Ishikawa (cell line): ENCODE results near the gene ADCY9.
A peak's percentile ranks its signal among the peaks of the same experiment; 100 is the strongest.

Source experiments
- CEBPB ChIP-seq: IDR thresholded peaks from 2 replicates; pipeline ENCODE4 v1.6.1; 2012
- CREB1 ChIP-seq: IDR thresholded peaks from 2 replicates; pipeline ENCODE4 v1.6.1; 2012; ENCODE audit warnings: low read depth
- EGR1 ChIP-seq: IDR thresholded peaks from 2 replicates; pipeline ENCODE4 v1.6.1; 2012
- EP300 ChIP-seq: IDR thresholded peaks from 2 replicates; pipeline ENCODE4 v1.6.1; 2012; ENCODE audit warnings: borderline replicate concordance
- FOXM1 ChIP-seq: IDR thresholded peaks from 2 replicates; pipeline ENCODE4 v1.6.1; 2012; ENCODE audit warnings: low read depth, borderline replicate concordance
- NFIC ChIP-seq: IDR thresholded peaks from 2 replicates; pipeline ENCODE4 v1.6.1; 2012
- RAD21 ChIP-seq: IDR thresholded peaks from 2 replicates; pipeline ENCODE4 v1.6.1; 2012; ENCODE audit warnings: low read depth
- REST ChIP-seq: IDR thresholded peaks from 2 replicates; pipeline ENCODE4 v1.6.1; 2012; ENCODE audit warnings: low read depth, mild to moderate bottlenecking
- TAF1 ChIP-seq: IDR thresholded peaks from 2 replicates; pipeline ENCODE4 v1.6.1; 2012; ENCODE audit warnings: low read depth, mild to moderate bottlenecking
- TCF12 ChIP-seq: IDR thresholded peaks from 2 replicates; pipeline ENCODE4 v1.6.1; 2012; ENCODE audit warnings: low read depth
- TEAD4 ChIP-seq: IDR thresholded peaks from 2 replicates; pipeline ENCODE4 v1.6.1; 2012
- YY1 ChIP-seq: IDR thresholded peaks from 2 replicates; pipeline ENCODE4 v1.6.1; 2012; ENCODE audit warnings: low read depth
- ZBTB7A ChIP-seq: IDR thresholded peaks from 2 replicates; pipeline ENCODE4 v1.6.1; 2012; ENCODE audit warnings: low read depth
- TF ChIP-seq, protein P1 (sequence below): IDR thresholded peaks from 2 replicates; pipeline ENCODE4 v1.6.1; 2012
- TF ChIP-seq, protein P2 (sequence below): IDR thresholded peaks from 2 replicates; pipeline ENCODE4 v1.6.1; 2012

Gene ADCY9

DNA sequence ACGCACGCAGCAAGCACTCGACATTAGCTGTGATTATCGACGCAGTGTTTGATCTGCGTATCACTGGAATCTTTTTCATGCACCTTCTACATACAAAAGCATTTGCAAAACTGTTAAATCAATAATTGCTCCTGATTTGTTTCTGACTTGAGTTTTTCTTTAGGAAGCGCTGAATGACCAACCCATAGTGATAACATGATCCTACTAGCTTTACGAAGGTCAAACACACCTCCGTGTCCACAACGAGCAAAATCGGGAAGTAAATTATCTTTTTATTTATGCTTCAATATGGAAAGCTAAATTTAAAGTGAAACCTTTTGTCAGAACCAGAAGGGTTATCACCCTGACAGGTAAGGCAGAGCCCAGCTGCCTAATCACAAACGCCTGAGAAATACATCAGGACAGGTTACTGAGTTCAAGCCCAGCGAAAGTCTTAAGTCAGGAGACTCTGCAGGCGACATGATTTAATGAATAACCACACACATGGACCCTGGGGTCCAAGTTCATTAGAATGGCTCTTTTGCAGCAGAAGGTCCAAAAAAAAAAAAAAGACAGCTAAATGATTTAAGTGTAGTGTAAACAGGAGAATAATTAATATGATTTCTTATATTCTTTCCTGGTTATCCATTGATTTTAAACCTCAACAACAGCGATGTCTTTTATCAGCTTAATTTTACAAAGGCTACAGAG is 104.2 kb downstream of the ADCY9 start:
- no peak for TF ChIP-seq NFIC
- no peak for TF ChIP-seq FOXM1
- no peak for TF ChIP-seq TEAD4
- no peak for TF ChIP-seq EP300
- TF ChIP-seq, protein P1, sequence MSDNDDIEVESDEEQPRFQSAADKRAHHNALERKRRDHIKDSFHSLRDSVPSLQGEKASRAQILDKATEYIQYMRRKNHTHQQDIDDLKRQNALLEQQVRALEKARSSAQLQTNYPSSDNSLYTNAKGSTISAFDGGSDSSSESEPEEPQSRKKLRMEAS, result no peak
- TF ChIP-seq CEBPB, result no peak
- TF ChIP-seq TCF12, result no peak
- no peak for TF ChIP-seq YY1
- TF ChIP-seq, protein P2, sequence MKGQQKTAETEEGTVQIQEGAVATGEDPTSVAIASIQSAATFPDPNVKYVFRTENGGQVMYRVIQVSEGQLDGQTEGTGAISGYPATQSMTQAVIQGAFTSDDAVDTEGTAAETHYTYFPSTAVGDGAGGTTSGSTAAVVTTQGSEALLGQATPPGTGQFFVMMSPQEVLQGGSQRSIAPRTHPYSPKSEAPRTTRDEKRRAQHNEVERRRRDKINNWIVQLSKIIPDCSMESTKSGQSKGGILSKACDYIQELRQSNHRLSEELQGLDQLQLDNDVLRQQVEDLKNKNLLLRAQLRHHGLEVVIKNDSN, result no peak
- TF ChIP-seq ZBTB7A, result no peak

GRCh38 chr16:4011225-4011939 is 104.9 kb downstream of the ADCY9 start:
- TF ChIP-seq NFIC (peak; percentile 86), TCF12 (peak; percentile 94), CREB1 (no peak), TAF1 (no peak), EGR1 (no peak), FOXM1 (peak; percentile 54; the same call in 1 of the 2 replicates), YY1 (peak; percentile 65; the same call in 1 of the 2 replicates), RAD21 (no peak; the same call in 1 of the 2 replicates), REST (no peak), CEBPB (no peak), ZBTB7A (no peak), EP300 (peak; percentile 94), TEAD4 (peak; percentile 94)
- TF ChIP-seq, protein P2, result peak; percentile 46; the same call in 1 of the 2 replicates
- TF ChIP-seq, protein P1, result peak; percentile 78

DNA sequence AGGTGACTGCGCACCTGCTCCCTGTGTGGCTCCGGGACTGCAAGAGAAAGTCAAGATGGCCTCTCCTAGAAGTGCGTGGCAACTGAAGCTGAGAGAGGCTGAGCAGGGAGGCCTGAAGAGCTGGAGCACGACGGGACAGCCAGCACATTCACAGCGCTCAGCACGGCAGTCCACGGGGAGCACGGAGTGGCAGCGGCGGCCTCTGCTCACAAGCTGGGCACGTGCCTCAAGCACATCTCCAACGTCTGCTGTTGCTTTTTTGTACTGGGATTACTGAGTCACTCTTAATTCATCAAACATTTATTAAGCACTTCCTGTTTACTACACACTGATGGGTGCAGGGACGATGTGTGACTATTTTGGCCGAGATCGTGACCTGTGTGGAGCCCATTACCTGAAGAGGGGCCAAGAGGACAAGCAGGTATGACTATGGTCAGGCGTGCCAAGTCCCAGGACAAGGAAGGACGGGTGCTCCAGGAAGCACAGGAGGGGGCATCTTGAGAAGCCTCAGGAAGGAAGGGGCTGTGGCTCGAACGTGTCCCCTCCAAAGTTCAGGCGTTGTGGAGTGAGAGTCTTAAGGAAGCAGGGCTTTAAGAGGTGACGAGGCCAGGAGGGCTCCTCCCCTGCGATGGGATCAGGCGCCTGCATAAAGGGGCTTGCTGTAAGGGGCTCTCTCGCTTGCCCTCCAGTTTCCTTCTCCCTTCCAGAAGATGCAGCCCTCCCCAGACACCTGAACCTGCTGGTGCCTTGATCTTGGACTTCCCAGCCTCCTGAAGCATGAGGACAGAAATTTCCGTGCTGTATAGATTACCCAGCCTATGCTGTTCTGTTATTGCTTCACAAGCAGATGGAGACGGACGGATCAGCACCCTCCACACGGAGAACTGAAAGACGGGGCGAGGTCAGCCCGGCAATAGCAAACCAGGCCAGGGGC is 105.8 kb downstream of the ADCY9 start:
- TF ChIP-seq REST (no peak), EP300 (no peak), RAD21 (no peak), TAF1 (no peak), EGR1 (no peak), ZBTB7A (no peak), CEBPB (0 out of 2 replicates have a peak, but pooled peaks have one; percentile 13), CREB1 (no peak), YY1 (0 out of 2 replicates have a peak, but pooled peaks have one; percentile 21)

DNA sequence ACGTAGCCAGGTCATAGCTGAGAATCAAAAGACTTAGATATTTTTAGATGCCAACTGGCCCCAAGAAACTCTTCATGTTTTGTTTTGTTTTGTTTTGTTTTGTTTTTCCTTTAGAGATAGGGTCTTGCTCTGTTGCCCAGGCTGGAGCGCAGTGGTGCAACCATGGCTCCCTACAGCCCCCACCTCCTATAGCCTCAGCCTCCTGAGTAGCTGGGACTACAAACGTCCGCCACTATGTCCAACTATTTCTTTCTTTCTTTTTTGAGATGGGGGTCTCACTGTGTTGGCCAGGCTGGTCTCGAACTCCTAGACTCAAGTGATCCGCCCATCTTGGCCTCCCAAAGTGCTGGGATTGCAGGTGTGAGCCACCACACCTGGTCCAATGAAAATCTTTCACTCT is 107.1 kb downstream of the ADCY9 start:
- TF ChIP-seq YY1 (no peak), RAD21 (no peak), CREB1 (no peak)

DNA sequence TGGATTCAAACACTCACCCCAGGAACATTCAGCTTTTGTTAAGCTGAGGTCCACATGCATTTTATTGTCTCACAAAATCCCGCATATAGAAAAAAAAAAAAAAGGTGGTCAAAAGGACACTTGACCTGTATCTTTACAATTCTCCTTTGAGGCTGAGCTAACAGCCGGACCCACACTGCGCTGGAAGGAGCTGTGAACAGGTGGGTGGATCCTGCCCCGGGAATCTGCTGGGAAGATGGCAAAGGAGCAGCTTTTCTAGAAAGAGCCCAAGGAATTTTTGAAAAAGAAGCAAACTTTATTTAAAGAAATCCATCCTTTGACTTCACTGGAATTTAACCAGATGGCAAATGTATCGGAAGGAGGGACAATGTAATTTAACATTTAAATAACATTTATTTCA is 108.1 kb downstream of the ADCY9 start:
- TF ChIP-seq, protein P2, result no peak
- TF ChIP-seq NFIC (no peak), TEAD4 (no peak), EP300 (no peak), TCF12 (no peak), RAD21 (no peak), YY1 (no peak), FOXM1 (no peak), EGR1 (no peak), REST (no peak), CEBPB (no peak)
- TF ChIP-seq, protein P1, result no peak
